NCI-H1092 (cell line): ENCODE data around the gene ITIH4.
"Not testable (repeated sequence)": the region's sequence is repeated elsewhere in the genome, so short reads cannot be mapped to it uniquely, and the experiment has no call there.

ENCODE experiments used
- DNase-seq: peaks from one replicate; lab custom pipeline; 2025; lab: John Stamatoyannopoulos, UW

Gene ITIH4

DNA sequence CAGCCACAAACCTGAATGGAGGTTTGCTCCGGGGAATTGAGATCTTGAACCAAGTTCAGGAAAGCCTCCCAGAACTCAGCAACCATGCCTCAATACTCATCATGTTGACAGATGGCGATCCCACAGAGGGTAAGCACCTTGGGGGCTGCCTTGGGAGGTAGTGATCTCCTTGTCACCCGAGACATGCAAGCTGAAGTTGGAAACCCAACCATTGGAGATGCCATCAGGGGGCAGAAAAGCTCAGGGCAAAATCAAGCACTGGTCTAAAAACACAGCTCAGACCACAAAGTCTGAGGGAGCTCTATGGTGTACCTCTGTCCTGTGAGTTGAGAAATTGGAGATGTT is 47.3 kb downstream of the ITIH4 start:
- DNase-seq = no peak

DNA sequence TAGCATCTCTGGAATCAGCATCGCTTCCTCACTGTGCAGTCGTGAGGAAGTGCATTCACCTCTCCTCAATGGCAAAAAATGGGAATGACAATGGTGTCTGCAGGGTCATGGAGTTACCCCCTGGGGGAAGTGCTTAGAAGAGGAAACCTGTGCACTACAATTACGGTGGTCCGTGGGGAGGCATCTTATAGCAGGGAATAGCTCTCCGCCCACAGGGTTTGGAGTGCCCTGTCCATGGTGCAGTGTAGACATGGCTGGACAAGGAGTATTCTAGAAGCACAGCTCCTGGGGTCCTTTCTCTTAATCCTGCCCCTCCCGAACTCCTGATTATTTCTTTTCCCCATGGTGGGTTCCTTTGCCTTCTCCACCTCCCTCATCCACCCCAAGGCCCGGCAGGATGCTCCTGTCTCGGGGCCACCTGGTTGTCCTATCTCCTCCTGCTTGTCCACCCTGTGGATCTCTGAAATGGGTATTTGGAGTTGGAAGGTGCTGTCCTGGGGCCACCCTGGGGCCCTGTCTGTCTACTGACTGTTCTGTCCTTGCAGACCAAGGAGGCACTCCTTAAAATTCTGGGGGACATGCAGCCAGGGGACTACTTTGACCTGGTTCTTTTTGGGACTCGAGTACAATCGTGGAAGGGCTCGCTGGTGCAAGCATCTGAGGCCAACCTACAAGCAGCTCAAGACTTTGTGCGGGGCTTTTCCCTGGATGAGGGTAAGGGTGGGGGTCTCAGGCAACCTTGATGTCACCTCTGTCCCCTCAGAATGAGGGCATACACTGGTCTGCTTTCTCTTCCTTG is 47.9 kb downstream of the ITIH4 start:
- DNase-seq = no peak

DNA sequence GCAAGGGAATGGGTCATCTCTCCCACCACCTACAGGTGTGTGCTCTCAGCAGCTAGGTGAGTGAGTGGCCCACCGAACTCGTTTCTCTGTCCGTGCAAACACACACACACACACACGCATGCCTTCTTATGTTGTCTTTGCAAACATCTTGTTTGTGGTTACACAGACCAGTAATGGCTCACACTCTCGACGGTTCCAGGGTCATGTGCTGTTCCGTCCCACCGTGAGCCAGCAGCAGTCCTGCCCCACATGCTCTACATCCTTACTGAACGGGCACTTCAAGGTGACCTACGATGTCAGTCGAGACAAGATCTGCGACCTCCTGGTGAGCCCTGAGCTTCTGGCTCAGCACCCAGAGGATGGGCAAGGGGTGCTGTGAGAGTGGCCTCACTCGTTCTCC is 48.7 kb downstream of the ITIH4 start:
- DNase-seq = no peak

DNA sequence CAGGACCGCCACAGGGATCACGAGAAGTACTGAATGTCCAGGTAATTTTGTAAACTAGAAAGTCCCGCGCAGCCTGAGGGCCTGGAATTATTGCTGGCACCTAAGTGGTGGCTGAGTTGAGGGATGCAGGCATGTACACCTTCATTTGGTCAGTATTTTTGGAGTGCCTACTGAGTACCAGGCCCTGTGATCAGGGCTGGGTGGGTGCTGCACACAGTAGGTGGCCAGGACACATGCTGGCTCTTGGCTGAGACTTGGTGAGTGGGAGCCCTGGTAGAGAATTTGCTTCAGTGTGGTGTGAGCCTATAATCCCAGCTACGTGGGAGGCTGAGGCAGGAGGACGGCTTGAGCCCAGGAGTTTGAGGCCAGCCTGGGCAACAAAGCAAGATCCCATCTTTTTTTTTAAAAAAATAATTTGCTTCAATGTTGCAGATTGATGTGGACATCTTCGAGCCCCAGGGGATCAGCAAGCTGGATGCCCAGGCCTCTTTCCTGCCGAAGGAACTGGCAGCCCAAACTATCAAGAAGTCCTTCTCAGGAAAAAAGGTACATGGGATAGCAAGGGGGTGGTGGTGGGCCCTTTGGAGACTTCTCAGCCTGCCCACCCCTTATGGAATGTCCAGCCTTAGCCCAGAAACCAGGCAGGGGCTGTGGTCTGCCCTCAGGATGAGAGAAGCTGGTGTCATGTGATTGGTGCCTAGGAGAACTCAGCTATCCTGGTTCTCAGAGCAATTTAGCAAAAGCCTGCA is 50.5 kb downstream of the ITIH4 start:
- no peak for DNase-seq

DNA sequence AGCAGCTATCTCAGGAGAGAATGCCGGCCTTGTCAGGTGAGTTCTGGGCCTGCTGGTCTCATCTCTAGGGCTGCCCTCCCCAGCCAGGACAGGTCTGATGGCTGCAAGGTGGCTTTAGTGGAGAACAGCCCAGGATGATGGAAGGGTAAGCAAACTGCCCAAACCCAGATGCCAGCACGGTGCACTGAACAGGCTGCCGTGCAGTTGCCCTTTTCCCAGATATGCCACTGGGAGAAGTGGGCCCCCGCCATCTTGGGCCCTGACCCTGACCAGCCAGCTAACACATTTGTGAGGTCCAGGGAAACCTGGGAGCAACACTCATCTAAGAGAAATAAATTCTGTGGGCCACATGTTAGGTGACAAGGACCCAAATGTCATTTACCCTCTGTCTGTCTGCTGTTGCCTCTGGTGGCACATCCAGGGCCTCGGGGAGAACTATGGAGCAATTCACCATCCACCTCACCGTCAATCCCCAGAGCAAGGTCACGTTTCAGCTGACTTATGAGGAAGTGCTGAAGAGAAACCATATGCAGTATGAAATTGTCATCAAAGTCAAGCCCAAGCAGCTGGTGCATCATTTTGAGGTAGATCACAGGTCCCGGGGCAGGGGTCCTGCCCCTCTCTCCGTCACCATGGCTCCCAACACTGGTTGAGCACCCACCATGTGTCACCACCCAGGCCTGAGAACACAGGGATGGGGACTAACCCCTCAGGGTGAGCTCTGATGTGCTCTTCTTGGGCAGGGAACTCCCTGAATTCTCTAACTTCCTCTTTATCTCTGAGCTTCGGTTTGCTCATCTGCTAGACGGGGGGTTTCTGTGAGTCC is 51.2 kb downstream of the ITIH4 start:
- no peak for DNase-seq

DNA sequence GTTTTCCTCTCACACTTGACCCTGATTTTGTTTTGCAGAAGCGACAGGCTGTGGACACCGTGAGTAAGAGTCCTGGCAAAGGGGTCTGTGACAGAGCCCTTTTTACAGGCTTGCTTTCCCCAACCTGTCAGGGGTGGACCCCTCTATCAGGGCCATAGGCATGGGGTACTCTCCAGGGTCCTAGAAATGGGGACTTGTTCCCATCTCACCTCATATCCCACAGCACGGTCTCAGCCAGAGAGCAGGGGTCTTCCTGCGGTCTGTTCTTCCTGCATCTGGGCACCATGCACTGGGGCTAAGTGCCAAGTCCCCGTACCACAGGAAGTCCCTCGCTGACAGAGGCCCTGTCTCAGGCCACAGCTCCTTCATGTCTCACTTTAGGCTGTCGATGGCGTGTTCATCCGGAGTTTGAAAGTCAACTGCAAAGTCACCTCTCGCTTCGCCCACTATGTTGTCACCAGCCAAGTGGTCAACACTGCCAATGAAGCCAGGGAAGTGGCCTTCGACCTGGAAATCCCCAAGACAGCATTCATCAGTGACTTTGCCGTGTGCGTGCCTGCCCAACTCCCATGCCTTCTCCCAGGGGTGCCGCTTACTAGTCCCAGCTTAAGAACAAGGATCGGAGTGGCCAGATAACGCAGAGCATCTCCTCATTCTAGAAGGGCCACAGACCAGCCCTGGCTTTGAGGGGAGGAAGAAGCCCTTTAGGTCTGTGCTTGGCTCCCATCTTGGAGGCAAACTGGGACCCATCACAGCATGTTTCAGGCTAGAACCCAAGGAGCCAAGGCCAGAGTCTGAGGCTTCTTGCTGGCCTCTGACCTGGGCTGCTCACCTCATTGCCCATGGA is 52.3 kb downstream of the ITIH4 start:
- DNase-seq = no peak

DNA sequence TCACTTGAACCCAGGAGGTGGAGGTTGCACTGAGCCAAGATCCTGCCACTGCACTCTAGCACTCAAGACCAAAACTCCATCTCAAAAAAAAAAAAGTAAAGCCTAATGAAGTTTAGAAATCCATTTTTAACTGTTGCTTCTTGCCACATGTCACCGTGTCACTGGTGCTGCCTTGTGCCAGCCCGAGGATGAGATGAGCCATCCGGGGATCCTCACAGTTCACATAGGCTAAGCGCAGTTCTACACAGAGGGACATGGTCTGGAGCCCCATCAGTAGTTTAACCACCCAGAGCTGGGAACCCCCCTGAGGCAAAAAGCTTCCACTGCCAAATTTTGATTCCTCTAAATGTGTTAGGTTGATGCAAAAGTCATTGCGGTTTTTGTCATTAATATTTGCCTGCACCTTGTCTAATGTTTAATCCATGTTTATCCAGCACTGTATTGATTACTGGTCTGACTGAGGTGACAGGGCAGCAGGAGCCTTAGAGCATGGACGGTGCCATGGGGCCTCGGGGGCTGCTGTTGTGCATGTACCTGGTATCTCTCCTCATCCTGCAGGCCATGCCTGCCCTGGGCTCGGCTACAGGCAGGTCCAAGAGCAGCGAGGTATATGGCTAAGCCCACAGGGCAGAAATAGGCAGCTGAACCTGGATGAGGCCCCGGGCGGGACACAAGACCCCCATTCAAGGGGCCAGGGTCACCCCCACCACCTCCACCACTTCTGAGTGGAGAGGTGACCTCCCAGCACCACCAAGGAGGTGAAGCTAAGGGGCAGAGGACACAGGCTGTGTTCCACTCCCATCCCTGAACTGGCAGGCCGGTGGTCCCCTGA is 53.1 kb downstream of the ITIH4 start, which contains the start of gene ITIH1:
Gene ITIH1 (plus strand): TSS at position 473 of the 832 bp plus-strand sequence. CDS start 17 bp downstream, at position 490.
- DNase-seq = no peak

DNA sequence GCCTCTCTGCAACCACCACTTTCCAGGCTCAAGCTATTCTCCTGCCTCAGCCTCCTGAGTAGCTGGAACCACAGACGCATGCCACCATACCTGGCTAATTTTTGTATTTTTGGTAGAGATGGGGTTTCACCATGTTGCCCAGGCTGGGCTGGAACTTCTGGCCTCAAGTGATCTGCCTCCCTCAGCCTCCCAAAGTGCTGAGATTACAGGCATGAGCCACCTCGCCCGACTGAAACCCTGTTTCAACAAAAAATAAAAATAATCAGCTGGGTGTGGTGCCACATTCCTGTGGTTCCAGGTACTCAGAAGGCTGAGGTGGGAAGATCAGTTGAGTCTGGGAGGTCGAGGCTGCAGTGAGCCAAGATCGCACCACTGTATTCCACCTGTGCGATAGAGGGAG is 54.0 kb downstream of the ITIH4 start:
- DNase-seq = not testable (repeated sequence)

DNA sequence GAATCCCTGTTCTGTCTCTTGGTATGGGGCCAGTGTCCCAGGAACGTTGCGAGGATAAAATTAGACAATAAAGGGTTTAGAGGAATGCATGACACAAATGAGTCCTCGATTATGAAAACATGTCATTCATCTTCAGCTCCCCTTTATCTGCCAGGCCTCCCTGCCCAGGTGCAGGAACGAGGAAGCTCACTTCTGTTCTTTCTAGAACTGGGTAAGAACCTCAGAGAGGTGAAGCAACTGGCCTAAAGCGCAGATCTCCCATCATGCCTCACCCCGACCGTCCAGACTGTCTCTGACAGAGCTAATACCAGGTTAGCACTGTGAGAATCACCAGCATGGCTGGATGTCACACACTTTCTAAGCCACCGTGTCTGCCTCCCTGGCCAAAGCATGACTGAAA is 54.6 kb downstream of the ITIH4 start:
- DNase-seq = no peak

DNA sequence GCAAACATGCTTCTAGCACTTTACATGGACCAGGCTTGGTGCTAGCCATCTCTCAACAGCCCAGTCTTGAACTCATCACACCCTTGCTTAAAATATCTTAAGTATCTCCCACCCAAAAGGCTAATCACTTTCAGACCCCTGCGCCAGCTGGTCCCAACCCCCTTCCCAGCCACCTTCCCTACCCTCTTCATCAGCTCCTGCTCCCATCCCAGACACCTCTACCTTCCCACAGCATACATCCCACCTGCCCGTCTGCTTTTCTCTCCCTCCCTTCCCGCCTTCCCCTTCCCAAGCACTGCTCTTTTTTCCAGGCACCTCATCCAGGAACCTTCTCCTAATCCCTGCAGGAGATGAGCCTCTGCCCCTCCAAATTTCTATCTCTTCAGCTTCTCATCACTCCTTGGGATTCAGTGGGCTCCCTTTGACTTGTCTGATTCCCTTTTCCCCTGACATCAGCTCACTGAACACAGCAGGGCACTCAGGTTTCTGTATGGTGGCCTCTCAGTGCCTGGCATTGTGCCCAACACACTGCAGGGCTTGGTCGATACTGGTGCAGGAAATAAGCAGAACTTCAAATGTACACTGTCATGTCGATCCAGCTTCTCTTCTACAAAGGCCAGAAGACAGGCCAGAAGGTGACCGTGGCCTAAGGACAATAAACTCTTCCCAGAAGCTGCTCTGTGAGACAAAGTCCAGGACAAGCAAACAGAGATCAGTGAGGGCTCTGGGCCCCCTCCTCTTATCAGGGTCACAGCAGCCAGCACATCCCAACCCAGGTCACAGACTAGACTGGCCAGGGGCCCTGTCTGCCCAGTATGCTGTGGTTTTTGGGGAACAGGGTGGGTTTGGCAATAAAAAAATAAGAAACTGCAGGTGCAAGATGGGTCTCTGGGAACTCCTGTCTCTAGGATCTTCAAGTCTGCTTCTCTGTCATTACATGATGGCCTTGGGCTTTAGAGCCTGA is 55.3 kb downstream of the ITIH4 start:
- peak; percentile 24 for DNase-seq

DNA sequence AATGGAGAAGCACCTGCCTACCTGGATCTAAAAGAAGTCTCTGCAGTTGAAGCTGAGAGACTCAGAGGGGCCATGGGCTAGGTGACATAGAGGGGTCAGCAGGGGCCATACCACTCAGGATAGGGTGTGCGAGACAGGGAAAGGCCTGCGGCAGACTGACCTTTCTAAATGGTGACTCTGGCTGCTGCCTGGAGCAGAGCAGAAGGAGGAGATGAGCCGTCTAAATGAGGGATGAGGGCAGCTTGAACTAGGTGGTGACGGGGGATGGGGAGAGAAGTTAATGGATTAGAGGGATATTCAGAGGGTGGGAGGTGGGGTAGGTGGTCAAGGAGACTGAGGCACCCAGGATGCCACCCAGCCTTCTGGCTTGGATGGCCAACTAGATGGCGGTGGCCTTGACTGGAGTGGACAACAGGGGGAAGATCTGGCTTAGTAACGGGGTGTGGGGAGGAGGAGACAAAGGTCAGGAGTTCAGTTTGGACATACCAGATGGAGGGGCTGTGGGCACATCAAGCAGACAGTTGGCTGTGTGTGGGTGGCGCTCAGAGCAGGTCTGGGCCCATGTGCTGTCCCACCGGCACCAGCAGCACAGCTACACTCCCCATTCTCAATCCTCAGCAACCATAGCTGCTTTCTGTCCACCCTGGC is 56.3 kb downstream of the ITIH4 start:
- no peak for DNase-seq

DNA sequence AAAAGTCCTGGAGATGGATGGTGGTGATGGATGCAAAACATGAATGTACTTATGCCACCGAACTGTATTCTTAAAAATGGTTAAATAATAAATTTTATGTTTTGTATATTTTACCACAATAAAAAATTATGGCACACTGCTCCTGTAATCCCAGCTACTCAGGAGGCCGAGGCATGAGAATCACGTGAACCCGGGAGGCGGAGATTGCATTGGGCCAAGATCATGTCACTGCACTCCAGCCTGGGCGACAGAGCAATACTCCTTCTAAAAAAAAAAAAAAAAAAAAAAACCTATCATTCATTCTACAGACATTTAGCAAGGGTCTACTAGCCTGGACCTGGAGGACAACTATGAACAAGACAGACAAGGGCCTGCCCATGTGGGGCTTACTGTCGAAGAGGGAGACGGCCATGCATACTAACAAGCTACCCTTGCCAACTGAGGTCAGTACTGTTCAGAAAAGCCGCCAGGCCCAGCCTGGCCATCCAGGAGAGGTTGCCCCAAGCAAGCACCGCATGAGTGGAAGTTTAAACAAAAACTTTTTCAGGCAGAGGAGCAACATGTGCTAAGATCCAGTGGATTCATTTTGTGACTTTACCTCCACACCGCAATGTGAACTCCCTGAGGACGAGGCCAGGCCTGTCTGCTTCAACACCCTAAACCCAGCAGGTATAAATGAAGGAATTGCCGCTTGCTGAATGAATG is 57.0 kb downstream of the ITIH4 start:
- DNase-seq = no peak

DNA sequence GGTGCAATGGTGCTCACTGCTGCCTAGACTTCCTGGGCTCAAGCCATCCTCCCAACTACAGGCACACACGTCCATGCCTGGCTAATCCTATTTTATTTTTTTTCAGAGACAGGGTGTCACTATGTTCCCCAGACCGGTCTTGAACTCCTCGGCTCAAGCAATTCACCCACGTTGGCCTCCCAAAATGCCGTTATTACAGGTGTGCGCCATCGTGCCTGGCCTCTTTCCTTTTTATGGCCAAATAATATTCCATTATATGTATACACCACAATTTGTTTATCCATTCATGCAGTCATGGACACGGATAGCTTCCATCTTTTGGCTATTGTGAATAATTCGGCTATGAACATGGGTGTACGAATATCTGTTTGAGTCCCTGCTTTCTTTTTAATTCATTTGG is 58.8 kb downstream of the ITIH4 start:
- DNase-seq = no peak

DNA sequence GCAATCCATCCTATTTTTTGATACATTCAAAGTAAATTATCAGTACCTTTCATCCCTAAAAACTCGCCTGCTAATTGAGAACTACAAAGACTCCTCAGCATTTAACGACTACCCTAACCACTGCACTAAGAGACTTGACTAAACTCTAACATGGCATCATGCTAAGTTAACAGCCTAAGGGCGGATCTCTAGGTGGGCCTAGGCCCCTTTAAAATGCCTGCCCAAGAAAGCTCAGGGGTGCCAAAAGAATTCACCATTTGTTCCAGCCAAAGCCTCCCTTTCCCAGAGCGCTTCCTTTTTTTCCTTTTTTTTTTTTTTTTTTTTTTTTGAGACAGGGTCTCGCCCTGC is 59.2 kb downstream of the ITIH4 start:
- no peak for DNase-seq

DNA sequence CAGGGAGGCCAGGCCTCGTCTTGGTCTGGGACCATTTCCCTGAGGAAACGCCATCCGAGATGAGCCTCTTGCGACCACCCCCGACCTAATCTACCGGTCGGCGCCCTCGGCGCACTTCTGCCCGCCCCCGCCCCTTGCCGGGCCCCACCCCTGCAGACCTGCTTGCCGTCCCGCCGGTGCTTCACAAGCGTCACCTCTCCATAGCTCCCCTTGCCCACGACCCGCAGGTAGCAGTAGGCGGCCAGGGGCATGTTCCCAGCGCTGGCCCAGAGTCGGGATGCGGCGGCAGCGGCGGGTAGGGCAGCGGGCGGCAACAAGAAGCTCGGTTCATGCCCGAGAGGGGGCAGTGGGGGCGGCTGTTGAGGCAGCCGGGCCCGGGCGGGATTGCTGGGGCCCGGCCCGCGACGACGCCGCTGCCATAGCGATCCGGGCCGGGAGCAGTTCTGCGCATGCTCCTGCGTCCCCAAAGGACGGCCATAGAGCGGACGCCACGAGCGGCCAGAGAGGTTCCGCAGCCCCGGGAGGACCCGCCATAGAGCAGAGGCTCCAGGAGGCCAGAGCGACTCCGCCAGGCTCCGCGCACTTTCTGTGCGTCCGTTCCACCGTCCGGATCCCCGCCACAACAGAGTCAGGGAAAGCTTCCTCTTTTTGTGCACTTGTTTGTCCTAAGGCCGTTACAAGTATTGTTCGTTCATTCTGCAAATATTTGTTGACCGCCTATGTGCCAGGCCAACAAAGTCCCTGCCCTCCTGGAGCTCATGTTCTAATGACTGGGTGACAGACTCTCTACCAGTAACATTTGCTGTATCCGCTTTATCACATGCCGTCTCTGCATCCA is 59.8 kb downstream of the ITIH4 start, which contains the start of gene NEK4:
Gene NEK4 (minus strand): TSS at position 445 of the 838 bp plus-strand sequence. CDS start 194 bp downstream, at position 251.
- DNase-seq = peak; percentile 82

DNA sequence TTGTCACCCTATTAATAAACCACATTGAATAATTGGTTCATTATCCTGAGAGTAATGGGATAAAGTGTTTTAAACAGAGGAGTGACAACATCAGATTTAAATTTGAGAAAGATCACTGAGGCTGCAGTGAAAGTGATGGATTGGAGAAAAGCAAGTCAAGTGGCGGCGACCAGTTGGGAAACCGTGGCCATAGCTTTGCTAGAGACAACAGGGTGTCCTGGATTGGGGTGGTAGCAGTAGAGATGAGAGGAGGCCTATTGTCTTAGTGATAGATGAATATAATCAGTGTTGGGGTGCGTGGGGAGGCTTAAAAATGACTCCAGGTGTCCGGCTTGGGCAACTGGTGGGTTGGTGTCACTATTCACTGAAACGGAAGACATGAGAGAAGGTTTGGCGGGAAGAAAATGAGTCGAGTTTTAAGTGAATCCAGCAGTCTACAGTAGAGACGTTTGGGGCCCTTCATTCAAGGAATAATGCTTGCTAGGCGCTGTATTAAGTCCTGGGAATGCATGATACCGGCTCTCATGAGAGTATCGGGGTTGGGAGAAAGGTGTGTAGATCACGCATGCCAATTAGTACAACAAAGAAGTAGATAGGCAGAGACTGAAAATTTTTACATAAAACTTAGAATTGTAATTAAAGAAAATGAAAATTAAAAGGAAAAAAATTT is 60.6 kb downstream of the ITIH4 start:
- DNase-seq = no peak

DNA sequence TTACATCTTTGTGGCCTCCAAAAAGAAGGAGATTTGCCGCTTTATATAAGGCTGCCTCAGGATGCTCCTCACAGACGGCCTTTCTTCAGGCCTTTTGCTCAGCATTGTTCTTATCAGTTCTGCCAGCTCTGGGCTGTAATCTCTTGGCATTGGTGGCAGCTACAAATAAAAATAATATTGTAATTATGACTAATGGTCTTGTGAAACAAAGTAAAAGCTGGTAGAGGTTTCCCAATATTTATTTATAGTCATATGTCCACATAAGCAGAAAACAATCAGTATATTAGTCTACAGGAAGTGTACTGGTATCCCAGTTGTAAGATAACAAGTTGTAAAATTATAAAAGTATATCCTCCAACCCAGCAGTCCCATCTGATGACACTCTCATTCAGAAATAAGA is 67.0 kb downstream of the ITIH4 start:
- DNase-seq = no peak
